SW480 (cell line): Measurements from ENCODE around the gene ZNF142.

Source experiments
- DNase-seq: peaks from one replicate; pipeline ENCODE4 v3.0.0-alpha.2; 2016; ENCODE audit warnings: low spot score

Gene ZNF142, protein sequence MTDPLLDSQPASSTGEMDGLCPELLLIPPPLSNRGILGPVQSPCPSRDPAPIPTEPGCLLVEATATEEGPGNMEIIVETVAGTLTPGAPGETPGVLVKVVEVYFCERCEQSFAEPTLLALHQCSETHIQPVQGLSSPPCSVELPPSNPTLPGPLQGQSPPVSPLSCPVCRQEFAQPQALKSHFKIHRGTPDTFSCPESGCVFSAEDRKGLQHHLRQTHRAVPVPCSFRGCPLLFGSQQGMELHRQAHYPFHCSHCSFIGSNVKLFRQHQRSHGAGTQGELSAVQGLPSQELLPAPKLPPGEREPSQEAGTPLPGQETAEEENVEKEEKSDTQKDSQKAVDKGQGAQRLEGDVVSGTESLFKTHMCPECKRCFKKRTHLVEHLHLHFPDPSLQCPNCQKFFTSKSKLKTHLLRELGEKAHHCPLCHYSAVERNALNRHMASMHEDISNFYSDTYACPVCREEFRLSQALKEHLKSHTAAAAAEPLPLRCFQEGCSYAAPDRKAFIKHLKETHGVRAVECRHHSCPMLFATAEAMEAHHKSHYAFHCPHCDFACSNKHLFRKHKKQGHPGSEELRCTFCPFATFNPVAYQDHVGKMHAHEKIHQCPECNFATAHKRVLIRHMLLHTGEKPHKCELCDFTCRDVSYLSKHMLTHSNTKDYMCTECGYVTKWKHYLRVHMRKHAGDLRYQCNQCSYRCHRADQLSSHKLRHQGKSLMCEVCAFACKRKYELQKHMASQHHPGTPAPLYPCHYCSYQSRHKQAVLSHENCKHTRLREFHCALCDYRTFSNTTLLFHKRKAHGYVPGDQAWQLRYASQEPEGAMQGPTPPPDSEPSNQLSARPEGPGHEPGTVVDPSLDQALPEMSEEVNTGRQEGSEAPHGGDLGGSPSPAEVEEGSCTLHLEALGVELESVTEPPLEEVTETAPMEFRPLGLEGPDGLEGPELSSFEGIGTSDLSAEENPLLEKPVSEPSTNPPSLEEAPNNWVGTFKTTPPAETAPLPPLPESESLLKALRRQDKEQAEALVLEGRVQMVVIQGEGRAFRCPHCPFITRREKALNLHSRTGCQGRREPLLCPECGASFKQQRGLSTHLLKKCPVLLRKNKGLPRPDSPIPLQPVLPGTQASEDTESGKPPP (N-terminal part only)

DNA sequence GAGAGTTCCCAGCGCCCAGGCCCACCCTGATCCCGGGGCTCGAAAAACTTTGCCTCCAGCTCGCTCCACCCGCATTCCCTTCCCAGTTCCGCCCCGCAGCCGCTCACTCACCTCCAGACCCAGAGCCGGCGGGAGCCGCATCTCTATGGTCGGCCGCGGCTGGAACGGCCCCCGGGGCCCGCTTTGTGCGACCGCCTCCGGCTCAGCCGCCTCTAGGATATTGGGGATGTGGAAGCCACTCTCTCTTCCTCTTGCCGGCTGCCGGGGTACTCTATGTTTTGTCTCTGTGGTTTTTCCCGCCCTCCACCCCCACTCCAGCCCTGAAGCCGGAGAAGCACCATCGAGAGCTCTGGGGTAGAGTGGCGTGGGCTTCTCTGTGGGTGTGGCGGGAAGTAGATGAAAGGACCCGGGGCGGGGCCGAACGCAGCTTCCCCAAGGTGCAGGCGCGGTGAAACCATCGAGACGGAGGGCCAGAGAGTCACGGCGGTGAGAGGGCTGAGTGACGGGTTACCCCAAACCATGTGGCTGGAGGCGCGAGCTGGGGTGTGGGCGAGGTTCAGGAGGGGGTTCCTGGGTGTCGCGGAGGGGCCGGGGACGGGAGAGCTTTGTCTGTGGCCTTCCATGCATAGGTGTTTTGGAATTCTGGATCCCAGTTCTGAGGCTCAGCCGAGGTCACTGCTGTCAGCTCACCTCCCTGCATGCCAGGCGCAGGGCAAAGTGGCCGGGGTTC, at the start of gene ZNF142, which contains the start of gene BCS1L:
TSS of gene ZNF142 (minus strand) at position 366 of the 730 bp plus-strand sequence. CDS start 3,194 bp downstream, outside the sequence.
TSS of gene BCS1L (plus strand) at position 426 of the 730 bp plus-strand sequence. CDS start 1,305 bp downstream, outside the sequence.
- DNase-seq = peak; percentile 93

DNA sequence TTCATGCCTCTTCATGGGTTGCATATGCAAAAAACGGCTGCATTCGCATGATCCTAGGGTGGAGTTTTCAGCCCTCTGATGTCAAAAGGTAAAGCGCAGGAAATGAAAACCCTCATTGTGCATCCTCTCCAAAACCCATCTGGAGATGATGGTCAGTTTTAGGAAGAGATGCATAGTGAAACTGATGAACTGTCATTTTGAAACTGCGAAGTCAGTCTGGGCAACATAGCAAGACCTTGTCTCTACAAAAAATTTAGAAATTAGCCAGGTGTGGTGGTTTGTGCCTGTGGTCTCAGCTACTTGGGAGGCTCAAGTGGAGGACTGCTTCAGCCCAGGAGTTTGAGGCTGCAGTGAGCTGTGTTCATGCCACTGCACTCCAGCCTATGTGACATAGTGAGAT, 48.7 kb upstream of the ZNF142 start:
- no peak for DNase-seq

DNA sequence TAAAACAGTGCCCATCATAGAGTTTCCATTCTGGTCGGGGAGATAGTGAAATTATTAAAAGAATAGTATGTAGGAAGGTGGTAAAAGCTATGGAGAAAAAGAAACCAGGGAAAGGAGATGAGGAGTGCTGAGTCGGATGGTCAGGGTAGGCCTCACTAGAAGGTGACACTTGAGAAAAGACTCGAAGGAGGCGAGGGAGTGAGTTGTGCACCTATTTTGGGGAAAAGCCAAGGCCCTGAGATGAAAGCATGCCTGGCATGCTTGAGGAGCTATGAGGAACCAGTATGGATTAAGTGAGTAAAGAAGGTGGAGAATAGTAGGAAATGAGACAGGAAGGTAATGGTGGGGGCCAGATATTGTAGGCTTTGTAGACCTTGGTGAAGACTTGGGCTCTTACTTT, 43.9 kb upstream of the ZNF142 start:
- no peak for DNase-seq

DNA sequence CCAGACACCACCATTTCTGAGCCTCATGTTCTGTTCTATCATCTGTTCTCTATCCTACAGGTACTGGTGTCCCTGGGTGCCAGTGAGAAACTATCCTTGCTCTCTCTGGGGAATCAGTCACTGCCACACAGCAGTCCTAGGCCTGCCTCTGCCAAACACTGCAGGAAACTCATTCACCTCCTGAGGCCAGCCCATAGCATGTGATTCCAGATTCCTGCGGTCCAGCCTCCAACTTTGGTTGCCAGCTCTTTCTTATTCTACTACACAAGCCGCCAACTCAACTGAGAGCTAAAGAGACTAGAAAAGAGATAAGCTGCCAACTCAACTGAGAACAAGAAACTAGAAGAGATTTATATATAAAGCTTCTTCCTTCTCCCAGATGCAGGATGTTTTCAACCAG, 42.4 kb upstream of the ZNF142 start:
- DNase-seq = no peak

DNA sequence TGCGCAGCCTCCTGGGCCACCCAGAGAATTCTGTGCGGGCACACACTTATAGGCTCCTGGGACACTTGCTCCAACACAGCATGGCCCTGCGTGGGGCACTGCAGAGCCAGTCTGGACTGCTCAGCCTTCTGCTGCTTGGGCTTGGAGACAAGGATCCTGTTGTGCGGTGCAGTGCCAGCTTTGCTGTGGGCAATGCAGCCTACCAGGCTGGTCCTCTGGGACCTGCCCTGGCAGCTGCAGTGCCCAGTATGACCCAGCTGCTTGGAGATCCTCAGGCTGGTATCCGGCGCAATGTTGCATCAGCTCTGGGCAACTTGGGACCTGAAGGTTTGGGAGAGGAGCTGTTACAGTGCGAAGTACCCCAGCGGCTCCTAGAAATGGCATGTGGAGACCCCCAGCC, 39.5 kb upstream of the ZNF142 start:
- no peak for DNase-seq

DNA sequence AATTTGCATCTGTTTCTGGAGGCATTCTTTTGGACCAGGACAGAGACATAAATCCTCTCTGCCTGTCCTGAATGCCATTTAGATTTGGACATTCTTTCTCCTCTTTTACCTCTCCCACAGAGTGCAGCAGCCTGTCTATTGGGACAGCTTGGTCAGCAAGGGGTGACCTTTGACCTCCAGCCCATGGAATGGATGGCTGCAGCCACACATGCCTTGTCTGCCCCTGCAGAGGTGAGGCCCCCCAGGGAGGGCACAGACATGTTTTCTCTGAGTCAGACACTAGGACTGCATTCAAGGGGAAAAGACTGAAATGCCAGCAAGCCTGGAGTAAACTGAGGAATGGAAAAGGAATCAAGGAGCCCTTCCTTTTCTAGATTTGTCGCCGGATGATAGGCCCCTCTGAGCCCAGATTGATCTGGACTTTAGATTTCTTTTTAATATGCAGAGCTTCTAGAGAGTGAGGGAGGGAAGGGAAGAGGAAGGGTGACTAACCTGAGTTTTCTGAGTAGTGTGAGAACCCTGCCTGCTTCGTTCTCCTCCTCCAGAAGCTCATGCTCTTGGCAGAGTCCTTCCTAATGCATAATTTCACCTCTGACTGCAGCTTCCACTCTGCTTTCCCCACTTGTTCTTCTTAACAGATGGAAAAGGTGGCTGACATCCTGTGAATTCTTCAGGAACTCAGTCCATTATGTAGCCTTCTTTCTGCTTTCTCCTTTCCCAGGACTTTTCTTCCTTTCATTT, 35.2 kb upstream of the ZNF142 start:
- no peak for DNase-seq

DNA sequence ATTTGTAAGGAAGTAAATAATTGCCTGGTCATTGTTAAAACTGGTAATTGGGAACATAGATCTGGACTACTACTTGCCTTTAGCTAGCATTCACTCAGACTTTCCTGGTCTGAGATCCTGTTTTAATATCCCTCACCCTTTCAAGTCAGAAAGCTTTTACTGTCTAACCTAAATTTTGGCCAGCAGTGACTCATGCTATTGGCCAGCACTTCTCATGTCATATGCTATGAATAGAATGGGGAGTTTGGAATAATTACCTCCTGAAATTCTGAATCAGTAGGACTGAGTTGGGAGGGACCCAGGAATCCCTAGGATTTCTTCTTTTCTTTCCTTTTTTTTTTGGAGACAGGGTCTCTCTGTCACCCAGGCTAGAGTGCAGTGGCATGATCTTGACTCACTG, 31.8 kb upstream of the ZNF142 start:
- DNase-seq = no peak

DNA sequence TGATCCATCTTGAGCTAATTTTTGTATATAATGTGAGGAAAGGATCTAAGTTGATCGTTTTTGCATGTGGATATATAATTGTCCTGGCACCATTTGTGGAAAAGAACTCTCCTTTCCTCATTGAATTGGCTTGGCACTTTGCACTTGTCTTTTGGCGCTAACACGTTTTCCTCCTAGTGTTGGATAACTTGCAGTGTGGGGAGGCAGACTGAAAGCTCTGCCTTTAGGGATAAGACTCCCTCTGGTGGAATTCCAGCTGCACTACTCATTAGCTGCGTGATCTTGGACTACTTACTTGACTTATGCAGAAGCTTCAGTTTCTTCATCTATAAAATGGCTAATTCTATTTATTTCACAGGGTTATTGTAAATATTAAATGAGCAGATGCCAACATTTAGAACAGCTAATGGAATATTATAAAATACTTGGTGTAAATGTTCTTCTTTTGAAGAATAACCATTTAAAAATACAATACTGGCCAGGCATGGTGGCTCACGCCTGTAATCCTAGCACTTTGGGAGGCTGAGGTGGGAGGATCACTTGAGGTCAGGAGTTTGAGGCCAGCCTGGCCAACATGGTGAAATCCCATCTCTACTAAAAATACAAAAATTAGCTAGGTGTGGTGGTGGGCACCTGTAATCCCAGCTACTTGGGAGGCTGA, 28.1 kb upstream of the ZNF142 start:
- peak; percentile 77 for DNase-seq

DNA sequence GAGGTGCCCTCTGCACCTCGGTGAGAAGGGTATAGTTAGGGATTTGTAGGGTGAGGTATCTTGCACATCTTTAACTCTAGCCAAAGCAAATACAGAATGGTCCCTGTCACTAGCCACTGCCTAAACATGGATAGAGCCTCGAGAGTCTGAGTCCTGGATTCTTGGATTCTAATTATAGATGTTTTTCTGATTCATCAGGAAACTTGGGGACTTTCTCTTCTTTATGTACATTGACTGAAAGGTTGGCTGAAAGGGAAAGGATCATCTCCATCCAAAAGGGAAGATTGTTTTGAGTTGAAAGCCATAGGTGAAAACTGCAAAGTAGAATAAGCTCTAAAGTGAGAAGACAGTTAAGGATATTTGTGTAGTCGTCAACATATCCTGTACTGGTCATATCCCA, 20.6 kb upstream of the ZNF142 start:
- DNase-seq = no peak

DNA sequence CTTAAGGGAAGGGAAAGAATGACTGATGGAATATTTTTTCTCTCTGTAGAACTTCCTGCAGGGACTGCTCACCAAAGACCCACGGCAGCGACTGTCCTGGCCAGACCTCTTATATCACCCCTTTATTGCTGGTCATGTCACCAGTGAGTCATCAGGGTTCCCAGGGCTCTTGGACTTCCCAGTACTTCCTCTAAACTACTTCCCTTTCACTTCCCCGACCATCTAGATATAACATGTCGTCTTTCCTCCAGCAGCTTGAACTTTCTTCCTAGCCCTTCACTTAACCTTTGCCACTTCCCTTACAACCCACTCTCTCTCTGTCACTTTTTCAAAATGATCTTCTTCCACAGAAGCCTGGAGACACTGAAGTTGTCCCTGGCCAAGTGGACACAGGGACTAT, 19.7 kb upstream of the ZNF142 start:
- DNase-seq = no peak

DNA sequence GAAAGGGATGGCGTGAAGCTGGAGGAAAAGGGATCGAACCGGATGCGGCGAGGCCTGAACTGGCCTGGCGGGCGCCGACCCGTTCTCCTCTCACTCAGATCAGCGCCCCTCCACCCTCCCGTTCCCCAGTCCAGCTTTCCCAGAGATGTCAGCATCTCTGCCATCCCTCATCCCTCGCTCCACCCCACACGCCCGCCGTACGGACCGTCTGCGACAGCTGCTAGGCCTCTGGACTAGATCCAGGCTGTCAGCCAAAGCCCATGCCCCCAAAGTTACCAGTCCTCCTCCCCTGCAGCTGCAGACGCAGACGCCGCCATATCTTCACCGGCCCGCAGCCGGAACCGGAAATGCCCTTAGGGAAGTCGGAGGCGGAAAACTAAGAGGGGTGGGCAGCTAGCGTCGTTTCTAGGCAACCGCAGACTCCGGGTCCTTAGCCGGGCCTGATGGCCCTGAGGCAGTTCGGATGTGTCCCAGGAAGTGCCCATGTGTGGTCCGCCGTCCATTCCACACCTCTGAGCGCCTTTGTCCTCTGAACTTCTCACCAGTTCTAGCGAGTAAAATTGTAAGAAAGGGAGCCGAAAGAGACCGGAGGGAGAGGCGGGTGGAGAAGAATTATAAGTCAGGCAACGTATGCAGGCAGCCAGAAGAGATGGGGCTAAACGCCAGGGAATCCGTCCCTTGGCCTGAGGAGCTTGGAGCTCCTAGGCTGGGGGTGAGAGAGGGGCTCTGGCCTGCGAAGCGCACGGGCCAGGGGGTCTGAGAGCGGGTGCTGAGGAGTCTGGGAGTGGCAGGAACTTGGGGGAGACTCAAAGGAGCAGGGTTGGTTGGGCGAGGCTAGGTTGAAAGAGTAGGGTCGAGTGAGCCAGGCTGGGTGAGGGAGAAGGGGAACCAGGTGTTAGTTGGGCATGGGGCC, 12.5 kb upstream of the ZNF142 start, which contains the start of the genes RNF25 and STK36:
TSS of gene RNF25 (minus strand) at position 349 of the 913 bp plus-strand sequence. CDS start at position 317, 32 bp downstream.
TSS of gene STK36 (plus strand) at position 433 of the 913 bp plus-strand sequence. CDS start 744 bp downstream, outside the sequence.
- DNase-seq = peak; percentile 91

DNA sequence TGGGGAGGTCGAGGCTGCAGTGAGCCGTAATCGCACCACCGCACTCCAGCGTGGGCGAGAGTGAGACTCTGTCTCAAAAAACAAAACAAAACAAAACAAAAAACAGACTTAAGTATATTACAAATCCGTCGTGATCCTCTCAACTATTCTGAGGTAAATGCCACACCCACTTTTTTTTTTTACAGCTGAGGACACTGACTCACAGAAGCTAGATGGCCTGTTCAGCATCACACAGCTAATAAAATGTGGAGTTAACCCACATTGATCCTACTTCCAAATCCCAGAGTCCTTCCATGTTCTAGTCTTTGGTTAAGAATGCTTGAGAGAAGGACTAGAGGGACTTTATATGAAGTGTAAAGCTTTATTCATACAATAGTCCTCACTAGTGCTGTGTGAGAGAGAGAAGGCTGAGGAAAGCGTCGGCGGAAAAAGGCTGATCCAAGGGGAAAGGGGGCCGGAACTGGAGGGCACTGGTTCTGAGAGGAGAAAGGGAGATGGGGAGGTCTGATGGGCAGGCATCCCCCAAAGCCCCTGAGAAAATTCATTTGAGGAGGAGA, 11.8 kb upstream of the ZNF142 start:
- peak; percentile 50 for DNase-seq

DNA sequence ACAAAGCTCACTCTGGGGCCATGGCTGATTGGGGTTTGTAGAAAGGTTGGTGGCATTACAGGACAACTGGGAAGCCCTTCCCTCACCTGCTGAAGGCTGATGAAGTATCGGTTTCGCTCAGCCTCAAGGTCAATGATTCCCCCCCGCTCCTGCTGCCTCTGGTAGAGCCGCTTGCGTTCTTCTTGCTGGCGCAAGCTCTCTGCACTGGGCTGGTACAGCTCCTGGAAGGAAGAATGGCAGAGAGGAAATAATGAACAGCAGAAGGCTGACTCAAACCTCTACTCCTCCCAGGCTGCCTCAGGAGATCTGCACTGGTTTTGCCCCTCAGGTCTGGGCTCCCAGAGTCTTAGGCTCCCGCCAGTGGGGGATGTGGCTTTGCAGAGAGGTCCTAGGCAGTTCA, 5.2 kb upstream of the ZNF142 start:
- no peak for DNase-seq

DNA sequence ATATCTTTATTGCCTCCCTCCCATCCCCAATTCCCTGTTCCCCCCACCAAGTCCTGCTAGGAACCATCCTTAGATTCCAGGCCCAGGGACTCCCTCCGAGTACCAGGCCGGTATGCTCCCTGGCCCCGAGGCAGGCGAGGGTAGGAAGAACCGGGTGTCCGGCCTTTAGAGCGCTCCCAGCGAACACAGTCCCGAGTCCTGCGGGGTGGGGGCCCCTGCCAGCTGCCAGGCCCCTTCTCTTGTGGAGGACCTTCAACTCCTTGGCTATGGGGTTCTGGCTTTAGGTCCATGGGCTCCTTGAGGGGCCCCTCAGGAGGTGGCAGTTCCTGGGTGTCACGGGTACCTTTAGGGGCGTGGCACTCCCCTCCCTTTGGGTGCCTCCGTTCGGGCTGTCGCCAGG, 4.5 kb upstream of the ZNF142 start:
- DNase-seq = no peak

DNA sequence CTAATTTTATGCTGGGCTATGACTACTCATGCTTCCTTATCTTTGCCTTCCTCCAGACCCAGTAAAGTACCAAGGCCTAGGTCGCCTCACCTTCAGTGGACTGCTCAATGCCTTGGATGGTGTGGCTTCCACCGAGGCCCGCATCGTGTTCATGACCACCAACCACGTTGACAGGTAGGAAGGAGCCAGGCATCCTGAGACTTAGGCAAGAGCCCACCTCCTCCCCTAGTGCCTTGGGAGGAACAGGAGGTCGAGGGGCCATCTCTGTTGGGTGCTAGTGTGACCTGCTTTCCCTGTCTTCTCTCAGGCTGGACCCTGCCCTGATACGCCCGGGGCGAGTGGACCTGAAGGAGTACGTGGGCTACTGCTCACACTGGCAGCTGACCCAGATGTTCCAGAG, 3.4 kb upstream of the ZNF142 start:
- no peak for DNase-seq

DNA sequence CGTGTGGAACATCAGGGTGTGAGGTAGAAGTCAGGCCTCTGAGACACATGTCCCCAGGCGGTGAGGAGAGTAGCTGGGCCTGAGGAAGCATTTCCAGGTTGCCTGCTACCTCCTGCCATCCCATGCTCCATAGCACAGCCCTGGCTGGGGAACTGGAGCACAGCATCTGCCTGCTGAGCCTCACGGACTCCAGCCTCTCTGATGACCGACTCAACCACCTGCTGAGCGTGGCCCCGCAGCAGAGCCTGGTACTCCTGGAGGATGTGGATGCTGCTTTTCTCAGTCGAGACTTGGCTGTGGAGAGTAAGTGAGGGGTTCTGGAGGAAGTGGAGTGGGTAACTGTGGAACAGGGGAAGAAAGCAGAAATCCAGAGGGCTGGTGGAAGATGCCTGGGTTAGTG, 3.0 kb upstream of the ZNF142 start:
- no peak for DNase-seq

DNA sequence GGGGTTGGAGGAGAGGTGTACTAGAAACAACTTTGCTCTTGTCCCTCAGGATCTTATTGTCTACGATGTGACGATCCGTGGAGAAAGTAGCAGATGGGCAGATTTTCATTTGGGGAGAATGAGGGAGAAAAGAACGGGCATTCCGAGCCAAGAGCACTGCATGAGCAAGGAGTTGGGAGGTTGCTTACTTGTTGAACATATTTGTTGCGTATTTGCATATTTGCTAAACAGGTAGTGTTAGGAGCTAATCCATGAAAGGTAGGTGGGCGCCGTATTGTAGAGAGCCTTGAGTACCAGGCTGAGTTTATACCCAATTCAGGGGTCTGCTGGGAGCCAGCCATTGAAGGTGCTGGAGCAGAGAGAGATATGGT, 550 bp upstream of the ZNF142 start:
- no peak for DNase-seq

DNA sequence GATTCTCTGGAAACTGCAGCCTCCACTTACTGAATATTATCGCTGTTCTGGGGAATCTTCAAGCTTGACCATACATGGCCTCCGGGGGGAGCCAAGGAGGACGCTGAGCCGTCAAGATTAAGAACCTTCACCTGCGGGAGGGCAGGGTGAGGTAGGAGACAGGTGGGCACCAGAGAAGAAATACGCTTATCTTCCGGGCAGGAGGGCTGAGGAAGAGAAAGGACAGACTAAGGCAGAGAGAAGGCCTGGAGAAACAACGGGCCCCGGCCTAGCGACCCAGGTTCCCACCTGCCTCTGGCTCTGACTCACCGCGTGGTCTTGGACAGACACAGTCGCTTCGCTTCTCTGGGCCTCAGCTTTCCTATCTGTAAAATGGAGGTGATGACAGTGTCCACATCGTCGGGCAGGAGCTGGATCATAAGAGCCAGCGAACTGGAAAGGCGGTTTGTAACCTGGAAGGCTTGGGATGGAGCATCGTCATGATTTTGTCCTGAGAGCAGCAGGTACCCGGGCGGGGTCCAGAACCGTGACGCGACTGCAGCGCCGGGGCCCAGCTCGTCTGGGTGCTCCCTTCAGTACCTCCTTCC, 659 bp downstream of the ZNF142 start:
- peak; percentile 65 for DNase-seq
